NCI-H2107 (cell line): ENCODE data around the gene SCARF1.
"Not testable (repeated sequence)": the region's sequence is repeated elsewhere in the genome, so short reads cannot be mapped to it uniquely, and the experiment has no call there.

Source experiments
- DNase-seq: peaks from one replicate; lab custom pipeline; 2025; lab: John Stamatoyannopoulos, UW

SCARF1 gene

GRCh38 chr17:1645207-1646171 lies at the start of gene SCARF1:
Gene SCARF1 (minus strand): TSS chr17:1645732. CDS start chr17:1645697, 35 bp downstream.
- no peak for DNase-seq

- no peak for DNase-seq
These were observed 47.8 kb upstream of the SCARF1 start for GRCh38 chr17:1693339-1693738.

GRCh38 chr17:1690544-1691221 lies 45.2 kb upstream of the SCARF1 start:
- no peak for DNase-seq

- DNase-seq, result not testable (repeated sequence)
These were observed 42.9 kb upstream of the SCARF1 start for GRCh38 chr17:1688405-1688804.

GRCh38 chr17:1686086-1686485 lies 40.6 kb upstream of the SCARF1 start:
- no peak for DNase-seq

- peak; percentile 87 for DNase-seq
These were observed 39.1 kb upstream of the SCARF1 start, which contains the start of gene PRPF8 for GRCh38 chr17:1684378-1685189. Gene PRPF8 (minus strand): TSS chr17:1684867. CDS start chr17:1684571, 296 bp downstream.

- DNase-seq, result no peak
These were observed 37.9 kb upstream of the SCARF1 start for GRCh38 chr17:1683459-1683858.

GRCh38 chr17:1676401-1676800 lies 30.9 kb upstream of the SCARF1 start:
- no peak for DNase-seq

- no peak for DNase-seq
These were observed 27.7 kb upstream of the SCARF1 start for GRCh38 chr17:1673041-1673785.

- not testable (repeated sequence) for DNase-seq
These were observed 18.4 kb upstream of the SCARF1 start for GRCh38 chr17:1663934-1664333.

GRCh38 chr17:1661045-1661444 lies 15.5 kb upstream of the SCARF1 start:
- no peak for DNase-seq

GRCh38 chr17:1658100-1658499 lies 12.6 kb upstream of the SCARF1 start:
- no peak for DNase-seq

GRCh38 chr17:1653735-1654134 lies 8.2 kb upstream of the SCARF1 start:
- DNase-seq, result no peak

GRCh38 chr17:1652794-1653193 lies 7.3 kb upstream of the SCARF1 start:
- not testable (repeated sequence) for DNase-seq

- DNase-seq, result no peak
These were observed 6.0 kb upstream of the SCARF1 start for GRCh38 chr17:1651559-1651844.

- DNase-seq, result no peak
These were observed 5.4 kb upstream of the SCARF1 start for GRCh38 chr17:1650731-1651558.

- DNase-seq, result no peak
These were observed 4.4 kb upstream of the SCARF1 start, which contains the start of gene RILP for GRCh38 chr17:1649844-1650501. Gene RILP (minus strand): TSS chr17:1649866. CDS start chr17:1649804, 62 bp downstream.

GRCh38 chr17:1648963-1649843 lies 3.7 kb upstream of the SCARF1 start:
- DNase-seq, result peak; percentile 35
